ENCODE data around the gene SELENON.
A peak's percentile ranks its signal among the peaks of the same experiment; 100 is the strongest.

The SELENON gene

DNA sequence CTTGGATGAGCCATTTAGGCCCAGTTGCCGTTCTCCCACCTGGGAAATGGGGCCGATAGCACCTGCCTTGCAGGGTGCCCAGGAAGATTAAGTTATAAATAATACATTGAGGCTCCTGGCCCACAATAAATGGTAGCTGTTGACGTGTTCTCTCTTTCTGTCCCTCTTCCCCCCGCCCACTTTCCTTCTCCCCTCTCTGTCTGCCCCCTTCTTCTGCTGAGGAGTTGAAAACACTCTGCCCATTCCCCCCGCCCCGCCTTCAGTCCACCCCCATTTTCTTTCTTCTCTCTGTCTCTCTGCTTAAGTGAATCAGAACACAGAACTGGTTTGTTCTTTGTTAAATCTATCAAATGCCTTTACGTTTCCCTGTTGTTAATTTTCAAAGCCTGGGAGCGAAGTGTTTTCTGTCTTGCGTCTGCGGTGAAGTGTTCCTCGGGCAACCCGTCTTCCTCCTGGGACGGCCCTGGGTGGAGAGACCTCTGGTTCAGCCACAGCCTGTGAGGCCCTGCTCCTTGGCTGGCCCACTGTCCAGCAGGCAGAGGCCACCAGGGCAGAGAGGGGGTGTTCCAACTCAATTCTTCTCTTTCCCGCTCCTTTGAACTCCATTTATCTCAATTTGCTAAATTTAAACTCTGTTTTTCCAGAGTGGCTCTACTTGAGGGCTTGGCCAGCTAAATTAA lies 29.3 kb upstream of the SELENON start:
- no peak for DNase-seq

DNA sequence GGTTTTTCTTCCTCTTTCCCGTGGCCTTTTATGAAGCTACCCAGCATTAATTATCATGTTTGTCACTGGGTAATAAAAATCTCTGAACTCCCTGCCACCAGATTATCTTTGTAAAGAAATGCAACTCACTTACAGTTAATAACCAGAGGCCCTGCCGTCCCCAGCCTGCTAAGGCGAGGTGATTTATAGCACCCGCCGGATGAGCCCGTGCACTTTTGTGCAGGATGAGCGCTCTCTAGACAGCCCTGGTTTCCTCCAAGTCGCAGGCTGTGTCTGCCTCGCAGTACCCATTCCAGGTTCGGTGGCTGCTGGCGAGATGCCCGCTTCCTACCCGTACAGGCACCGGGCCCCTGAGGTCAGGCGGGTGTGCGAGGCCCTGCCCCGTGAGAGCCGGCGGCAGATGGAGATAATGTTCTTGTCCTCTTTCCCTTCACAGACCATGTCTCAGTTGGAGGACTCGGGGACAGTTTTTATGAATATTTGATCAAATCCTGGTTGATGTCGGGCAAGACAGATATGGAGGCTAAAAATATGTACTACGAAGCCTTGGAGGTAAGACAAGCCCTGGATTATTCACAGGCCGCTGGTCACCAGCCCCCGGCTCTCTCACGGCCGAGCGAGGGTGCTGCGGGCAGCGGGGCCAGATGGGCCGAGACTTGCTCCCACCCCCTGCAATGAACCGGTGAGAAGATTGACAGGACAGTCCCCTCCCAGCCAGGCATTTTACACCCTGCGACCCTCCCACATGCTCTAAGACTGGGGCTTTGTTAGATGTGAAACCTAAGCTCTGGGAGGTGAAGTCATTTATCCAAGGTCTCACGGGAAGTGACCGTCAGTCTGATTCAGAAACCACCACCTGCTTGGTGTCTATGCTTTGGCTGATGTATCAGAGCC lies 28.5 kb upstream of the SELENON start:
- DNase-seq: peak; percentile 49

DNA sequence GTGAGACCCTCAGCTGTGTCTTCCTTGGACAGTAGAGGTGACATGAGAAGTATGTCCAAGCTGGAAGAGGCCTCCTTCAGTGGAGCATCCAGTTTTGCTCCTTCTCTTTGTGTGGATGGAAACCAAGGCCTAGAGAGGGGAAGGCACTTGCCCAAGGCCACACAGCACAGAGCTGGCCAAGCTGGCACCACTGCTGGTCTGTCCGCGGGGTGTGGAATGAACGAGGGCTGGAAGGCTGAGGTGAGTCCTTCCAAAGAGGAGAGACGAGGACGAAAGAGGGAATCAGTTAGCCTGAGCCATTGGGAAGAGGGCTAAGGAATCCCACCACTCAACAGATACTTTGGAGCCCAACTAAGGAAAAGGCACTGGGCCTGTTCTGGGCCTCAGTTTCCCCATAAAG lies 27.8 kb upstream of the SELENON start:
- no peak for DNase-seq

DNA sequence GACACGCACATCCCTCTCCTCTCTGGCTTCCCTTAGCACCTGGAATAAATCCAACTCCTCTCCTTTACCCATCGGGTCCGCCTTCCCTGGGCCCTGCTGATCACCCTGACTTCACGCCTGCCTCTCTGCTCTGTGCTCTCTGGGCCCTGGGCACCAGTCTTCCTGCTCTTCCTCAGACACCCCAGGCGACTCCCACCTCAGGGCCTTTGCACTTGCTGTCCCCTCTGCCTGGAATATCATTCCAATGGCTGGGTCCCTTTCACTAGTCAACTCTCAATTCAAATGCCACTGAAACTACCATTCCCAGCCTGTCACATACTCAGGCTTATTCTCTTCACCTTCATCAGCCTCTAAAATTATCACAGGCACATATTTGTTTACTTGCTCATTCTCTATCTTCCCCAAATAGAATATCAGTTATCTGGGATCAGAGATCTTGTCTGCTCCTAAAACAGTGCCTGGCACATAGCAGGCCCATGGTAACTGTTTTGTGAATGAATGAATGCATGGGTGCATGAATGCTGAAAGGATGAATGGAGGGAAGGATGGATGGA lies 27.2 kb upstream of the SELENON start:
- no peak for DNase-seq

DNA sequence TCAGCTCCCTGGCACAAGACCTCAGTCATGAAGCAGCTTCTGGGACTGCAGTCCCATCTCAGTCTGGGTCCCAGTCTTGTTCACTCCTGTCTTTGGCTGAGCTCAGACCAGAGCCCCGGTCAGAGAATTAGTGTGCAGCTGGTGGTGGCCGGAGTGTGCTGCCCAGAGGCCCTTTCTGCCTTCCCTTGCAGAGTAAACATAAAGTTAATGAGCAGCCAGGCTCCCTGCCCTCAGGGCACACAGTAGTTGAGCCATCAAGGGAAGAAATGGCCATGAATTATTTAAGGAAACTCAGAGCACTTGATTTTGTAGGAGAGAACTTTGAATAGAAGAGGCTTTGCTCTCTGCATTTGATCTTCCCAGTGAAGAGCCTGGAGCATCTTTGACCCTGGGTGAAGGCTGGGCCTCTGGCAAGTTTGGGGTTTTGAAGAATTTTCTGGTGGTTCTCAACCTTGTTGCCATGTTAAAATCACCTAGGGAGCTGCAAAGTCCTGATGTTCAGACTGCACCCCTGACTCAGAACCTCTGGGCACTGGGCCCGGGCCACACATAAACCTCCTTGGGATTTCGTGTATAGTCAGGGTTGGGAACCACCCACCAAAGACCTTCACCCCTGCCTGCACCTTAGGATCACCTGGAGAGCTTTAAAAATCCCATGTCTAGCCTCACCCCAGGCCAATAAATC lies 26.4 kb upstream of the SELENON start:
- DNase-seq: no peak

DNA sequence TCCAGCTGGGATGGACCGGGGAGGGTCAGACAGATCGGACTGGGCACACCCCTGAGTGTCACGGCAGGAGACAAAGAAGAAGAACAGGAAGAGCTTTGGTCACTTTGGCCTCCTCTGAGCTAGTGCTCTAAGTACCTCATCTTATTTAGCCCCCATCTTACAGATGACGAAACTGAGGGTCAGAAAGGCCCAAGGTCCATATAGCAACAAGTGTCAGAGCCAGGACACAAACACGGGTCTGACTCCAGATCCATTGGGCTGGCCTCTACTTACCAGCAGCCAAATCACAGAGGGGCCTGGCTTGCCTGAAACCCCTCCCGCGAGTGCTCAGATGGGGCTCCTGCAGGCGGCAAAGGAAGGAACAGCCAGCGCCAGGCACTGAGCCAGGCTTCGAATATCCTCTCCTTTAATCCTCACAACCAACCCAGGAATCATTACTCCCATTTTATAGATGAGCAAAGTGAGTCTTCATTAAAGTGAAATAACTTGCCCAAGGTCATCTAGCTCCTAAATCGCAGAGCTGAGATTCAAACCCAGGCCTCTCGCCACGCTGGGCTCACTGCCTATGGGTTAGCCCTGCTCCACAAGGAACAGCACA lies 25.7 kb upstream of the SELENON start:
- no peak for DNase-seq

DNA sequence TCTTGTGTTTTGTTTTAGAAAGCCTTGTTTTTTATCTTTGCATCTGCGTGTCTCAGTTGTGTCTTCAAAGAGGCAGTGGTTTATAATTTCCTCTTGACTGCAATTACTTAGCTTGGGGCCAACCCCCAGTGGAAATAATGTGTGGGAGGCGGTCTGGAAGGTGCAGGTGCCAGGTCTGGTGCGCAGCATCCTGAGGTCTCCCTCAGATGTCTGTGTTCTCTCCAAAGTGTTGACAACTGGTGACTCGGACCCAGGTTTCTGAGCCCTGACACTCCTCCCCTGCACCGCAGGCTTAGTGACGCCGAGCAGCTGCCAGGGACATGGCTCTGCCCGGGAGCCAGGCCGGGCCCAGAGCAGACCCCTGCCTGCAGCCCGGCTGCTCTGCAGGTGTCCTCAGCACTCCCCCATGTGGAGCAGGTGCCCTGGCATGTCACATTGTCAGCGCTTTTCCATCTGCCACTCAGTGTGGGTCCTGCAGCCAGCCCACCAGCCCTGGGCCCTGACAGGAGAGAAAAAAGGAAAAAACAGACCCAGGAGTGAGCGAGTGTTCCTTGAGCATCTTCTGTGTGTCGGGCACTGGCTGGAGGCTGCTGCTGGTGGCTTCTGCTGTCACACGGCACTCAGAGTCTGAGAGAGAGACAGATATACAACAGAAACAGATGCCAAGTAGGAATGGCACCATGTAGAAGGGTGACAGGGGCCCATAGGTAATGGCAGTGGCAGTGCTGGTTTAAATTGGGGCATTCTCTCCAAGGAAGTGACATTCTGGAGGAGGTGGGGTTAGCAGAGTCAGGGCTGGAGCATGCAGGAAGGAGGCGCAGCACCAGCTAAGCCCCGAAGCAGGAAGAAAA lies 24.8 kb upstream of the SELENON start:
- DNase-seq: peak; percentile 81

DNA sequence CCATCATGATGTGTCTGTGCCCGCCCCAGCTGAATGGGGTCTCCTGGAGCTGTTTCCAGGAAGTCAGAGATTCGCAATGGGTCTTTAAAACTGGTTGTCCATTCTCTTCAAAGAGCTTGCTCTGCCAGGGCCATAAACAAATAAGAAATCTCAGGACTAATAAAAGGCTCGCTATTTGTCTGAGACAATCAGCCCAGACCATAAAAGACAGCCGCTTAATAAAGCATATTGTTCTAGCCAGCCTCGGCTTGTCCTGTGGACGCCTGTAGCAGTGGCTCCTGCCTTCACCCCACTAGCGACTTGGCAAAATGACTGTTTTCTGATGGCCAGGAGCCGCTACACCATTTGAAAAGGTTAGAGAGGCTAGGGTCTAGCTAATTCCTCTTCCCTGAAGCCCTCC lies 20.6 kb upstream of the SELENON start:
- DNase-seq: no peak

DNA sequence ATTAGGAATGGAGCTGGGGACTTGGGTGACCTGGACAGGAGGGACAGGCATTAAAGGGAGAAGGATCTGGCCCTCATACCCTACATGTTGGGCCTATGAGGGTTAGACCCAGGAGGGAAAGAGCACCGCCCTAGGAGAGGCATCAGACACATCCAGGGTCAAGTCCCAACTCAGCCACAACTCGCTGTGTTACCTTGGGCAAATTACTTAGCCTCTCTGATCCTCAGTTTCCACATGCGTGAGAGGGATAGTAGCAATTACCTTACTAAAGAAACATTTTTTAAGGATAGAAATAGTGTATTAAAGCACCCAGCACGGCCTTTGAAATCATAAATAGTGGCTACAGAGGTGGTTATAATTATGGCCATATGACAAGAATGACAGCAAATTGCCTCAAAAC lies 20.1 kb upstream of the SELENON start:
- DNase-seq: no peak

DNA sequence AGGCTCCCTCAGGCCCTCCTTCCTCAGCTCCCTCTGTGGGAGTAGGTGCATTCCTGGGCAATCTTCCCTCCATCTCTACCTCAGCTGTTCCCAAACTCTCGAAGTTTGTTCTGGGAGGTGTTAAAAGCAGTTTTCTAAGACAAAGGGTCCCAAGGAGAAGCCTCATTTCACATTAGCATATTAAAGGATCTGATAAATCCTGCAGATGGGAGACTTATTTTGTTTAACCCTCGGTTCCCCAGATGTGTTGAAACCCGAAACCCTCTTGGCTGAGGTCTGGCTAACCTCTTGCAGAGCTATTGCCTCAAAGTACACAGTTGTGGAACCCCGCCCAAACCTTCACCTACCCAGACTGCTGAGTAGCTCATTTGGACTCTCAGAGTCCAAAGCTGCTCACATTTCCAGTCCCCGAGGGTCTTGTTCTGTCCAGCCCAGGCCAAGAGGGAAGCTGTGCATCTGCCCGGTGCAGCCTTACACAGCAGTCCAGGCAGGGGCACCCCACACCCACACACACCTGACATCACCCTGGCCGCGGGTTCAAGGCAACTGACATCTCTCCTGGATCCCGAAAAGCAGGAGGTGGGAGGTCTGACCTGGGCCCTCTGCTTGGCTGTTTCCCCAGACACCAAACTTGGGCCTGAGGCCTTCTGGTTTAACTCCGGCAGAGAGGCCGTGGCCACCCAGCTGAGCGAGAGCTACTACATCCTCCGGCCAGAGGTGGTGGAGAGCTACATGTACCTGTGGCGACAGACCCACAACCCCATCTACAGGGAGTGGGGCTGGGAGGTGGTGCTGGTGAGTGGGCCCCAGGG lies 19.5 kb upstream of the SELENON start:
- DNase-seq: peak; percentile 14

DNA sequence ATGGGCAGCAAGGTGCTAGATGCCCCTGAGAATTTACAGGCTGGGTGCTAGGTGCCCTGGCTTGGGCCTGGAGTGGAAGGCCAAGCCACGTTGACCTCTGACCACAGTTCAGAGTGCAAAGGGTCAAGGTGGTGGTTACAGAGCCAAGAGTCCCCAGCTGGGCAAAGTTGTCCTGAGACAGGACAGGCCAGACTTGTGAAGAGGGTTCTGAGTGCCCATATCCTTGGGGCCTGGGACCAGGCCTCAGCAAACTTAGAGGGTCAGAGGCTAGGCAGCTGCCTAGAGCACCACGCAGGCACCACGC lies 18.9 kb upstream of the SELENON start:
- DNase-seq: no peak

DNA sequence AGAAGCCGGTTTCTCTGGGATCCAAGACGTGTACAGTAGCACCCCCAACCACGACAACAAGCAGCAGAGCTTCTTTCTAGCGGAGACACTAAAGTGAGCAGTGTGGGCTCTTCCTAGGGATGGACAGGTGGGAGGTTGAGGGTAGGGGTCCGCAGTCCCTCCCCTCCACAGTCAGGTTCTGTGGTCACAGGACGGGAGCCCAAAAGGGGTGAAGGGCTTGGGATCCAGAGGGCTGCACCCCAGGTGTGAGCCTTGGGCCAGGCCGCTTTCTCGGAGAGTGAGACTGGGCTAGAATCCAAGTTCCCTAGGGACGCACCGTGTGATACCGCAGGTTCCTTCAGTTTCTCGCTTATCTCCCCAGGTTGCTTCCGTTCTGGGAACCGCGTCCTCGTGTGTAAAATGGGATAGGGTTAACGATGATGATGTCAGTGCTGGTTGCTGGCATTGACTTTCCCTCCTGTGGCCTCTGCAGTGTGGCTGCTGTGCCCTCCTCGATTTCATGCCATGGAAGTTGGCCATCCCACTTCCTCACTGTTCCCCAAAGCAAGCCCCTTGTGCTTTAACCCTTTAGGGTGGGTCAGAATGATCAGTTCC lies 17.3 kb upstream of the SELENON start:
- DNase-seq: no peak

DNA sequence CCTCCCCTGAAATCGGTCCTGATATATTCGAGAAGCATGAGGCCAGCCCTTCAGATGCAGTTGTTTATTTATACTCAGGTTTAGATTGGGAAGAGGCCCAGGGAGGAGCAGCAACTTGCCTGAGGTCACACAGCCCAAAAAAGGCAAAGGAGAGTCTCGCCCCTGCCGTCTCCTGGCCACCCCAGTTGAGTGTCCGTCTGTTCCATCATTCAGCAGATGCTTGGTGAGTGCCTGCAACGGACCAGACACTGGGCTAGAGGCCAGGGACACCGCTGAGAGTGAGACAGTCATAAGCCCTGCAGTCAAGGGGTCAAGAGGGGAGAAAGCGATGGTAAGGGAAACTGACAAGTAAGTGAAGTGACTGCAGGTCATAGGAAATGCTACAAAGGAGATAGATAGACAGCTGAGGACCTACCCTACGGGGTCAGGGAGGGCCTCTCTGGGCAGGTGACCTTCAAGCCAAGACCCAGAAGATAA lies 15.4 kb upstream of the SELENON start:
- no peak for DNase-seq

DNA sequence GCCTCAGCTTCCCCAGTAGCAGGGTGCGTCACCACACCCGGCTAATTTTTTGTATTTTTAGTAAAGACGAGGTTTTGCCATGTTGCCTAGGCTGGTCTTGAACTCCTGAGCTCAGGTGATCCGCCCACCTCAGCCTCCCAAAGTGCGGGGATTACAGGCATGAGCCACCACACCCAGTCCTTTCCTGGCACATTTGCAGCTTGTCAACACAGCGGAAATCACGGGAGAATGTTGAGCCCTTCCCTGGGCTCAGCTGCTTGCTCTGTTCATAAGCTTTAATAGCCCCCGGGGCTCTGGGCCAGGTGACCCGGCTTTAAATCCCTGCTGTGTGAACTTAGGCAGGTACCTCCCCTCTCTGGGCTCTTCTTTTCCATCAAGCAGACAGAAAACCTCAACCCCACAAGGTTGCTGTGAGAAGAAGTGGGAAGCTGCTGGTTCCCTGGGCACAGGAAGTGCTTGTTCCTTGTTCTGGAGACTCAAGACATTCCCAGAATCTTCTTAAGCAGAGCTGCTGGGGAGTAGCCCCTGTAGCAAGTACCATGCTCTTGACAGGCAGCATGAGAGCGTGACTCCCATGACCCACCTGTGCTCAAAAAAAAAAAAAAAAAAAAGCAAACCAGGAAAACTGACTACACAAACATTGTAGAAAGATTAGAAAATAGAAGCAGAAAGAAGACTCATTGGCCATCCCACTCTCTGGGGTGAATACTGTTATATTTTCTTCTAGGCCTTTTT lies 14.5 kb upstream of the SELENON start:
- DNase-seq: no peak

DNA sequence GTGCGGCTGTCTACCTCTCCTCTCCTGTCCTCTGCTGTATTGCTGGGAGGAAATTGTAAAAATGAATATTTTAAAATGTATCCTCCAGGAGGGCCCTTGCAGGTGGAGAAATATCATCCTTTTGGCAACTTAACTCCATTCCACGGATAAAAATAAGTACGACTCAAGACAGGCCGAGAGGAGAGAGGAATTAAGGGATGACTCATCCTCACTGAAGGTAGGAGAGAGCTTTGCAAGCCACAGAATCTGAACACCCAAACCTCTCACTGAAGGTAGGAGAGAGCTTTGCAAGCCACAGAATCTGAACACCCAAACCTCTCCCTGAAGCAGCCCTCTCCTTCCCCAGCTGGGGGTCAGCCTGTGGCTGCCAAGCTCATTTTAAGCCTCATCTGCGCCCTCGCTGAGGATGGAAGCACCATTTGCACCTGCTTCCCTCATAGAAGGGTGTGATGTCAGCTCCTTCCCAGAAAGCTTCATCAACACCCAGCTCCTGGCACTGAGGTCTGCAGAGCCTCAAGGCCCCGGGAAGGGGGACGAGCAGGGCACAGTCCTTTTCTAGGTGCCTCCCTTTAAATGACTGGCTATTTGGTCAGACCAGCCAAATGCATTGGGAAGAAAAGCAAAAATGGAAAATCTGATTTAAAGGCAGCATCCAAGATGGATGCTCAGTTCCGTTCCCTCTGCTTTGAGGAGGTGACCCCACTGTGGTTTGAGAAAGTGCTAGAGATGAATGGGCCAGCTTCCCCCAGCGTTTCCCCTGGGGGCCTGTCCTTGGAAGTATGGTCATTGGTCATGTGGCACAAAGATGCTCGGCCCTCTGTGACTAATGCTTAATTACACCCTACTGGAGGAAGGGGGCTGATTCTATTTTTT lies 12.9 kb upstream of the SELENON start:
- DNase-seq: no peak

DNA sequence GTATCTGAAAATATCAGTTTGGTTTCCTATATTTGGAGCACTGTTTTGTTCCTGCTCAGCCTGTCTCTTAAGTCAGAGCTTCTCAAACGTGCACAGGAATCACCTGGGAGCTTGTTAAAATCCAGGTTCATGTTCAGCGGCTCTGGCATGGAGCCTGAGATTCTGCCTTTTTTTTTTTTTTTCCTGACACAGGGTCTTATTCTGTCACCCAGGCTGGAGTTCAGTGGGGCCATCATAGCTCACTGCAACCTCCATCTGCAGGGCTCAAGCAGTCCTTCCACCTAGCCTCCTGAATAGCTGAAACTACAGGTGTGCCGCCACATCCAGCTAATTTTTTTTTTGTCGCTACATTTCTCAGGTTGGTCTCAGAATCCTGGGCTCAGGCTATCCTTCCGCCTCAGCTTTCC lies 12.2 kb upstream of the SELENON start:
- no peak for DNase-seq

DNA sequence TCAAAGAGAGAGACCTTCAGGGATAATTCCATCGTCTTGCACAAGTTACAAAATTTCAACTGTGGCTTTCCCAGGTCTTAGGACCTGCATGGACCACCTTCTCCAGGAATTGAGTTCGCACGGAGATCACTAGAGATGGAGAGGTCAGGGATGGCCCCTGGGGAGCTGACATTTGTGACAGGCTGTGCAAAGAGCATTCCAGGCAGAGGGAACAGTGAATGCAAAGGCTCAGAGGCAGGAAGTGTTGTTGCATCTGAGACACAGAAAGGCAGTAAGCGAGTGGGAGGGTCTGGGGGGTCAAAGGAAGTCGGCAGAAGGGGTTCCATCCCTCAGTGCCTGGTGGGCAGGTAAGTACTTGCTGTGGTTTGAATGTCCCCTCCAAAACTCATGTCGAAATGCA lies 9.5 kb upstream of the SELENON start:
- DNase-seq: no peak

DNA sequence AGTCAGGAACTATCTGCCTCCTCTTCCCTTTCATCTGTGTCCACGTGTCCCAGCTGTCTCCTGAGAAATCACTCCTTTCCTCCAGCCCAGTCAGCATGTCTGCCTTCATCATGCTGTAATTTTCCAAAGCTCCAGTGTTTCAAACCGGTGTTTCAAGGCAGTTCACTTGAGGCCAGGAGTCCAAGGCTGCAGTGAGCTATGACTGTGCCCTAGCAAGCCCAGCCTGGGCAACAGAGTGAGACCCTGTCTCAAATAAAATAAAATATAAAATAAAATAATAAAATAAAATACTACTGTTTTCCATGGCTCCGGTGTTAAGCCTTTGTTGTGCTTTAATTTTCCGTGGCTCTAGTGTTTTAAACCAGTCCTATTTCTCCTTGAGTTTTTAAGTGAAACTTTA lies 7.9 kb upstream of the SELENON start:
- no peak for DNase-seq

DNA sequence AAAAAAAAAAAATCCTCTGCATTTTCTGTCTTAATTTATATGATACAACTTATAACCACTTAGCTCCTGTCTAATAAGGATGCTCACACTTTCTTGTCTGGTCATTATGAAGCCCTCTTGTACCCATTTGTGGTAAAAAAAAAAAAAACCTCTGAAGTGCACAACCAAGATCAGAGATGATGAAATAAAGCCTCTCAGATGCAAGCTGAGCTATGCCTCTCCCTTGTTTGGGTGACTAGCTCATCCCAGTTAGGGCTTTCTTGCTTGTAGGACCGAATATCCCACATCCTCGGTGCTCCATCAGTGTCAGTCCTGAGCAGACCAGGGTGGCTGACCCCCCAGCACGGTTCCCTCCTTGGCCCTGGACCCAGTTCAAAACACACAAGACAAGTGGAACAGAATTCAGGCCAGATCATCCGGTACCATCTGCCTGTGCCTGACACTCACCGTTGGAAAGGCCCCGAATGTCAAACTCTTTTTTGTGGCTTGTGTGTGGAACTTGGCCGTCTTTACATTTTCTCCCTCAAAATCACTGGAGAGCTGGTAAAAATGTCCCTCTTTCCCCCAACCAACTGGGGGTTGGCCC lies 6.3 kb upstream of the SELENON start:
- no peak for DNase-seq

All from NCI-H1105 treated with DMSO at 0.1 percent for 48 hours (cell line).